LoVo (cell line): Measurements from ENCODE around the gene EP300.
A peak's percentile ranks its signal among the peaks of the same experiment; 100 is the strongest.
"Not testable (repeated sequence)": the region's sequence is repeated elsewhere in the genome, so short reads cannot be mapped to it uniquely, and the experiment has no call there.

Experiments used
- DNase-seq: peaks from one replicate; pipeline ENCODE4 v3.0.0-alpha.2; 2016; ENCODE audit warnings: low spot score

The EP300 gene

DNA sequence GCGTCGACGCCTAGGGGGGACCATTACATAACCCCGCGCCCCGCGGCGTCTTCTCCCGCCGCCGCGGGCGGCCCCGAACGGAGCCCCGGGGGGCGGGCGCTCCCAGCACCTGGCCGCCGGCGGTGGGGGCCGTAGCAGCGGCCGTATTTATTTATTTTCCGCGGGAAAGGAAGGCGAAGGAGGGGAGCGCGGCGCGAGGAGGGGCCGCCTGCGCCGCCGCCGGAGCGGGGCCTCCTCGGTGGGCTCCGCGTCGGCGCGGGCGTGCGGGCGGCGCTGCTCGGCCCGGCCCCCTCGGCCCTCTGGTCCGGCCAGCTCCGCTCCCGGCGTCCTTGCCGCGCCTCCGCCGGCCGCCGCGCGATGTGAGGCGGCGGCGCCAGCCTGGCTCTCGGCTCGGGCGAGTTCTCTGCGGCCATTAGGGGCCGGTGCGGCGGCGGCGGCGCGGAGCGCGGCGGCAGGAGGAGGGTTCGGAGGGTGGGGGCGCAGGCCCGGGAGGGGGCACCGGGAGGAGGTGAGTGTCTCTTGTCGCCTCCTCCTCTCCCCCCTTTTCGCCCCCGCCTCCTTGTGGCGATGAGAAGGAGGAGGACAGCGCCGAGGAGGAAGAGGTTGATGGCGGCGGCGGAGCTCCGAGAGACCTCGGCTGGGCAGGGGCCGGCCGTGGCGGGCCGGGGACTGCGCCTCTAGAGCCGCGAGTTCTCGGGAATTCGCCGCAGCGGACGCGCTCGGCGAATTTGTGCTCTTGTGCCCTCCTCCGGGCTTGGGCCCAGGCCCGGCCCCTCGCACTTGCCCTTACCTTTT is at the start of gene EP300:
Gene EP300, plus strand, starts transcription at position 570 of the 795 bp plus-strand sequence. CDS start 413 bp downstream, outside the sequence.
- peak; percentile 56 for DNase-seq

DNA sequence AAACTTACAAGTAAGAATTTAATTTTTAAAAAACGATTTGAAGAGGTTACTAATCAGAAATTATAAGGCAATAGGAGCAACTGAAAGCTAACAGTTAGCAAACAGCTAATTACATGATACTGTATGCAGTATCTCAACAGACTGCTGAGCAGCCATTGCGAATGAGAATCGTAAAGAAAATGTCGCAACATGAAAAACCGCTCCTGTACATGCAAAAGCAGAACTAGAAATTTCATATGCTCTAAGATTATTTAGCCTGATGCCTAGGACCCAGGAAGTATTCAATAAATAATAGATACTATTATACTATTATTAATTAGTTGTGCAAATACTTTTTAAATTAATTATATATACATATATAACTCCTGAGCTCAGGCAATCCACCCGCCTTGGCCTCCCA is 48.7 kb upstream of the EP300 start:
- DNase-seq = no peak

DNA sequence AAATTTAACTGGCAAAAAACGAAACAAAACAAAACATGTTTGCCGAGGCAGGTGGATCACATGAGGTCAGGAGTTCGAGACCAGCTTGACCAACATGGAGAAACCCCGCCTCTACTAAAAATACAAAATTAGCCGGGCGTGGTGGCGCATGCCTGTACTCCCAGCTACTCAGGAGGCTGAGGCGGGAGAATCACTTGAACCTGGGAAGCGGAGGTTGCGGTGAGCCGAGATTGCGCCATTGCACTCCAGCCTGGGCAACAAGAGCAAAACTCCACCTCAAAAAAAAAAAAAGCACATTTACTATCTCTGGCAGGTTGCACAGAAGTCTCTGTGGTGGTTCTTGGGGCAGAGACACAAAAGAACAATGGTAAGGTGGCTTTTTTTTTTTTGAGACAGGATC is 46.8 kb upstream of the EP300 start:
- not testable (repeated sequence) for DNase-seq

- DNase-seq = no peak
Measured at GRCh38 chr22:41047801-41048211, 44.6 kb upstream of the EP300 start.

DNA sequence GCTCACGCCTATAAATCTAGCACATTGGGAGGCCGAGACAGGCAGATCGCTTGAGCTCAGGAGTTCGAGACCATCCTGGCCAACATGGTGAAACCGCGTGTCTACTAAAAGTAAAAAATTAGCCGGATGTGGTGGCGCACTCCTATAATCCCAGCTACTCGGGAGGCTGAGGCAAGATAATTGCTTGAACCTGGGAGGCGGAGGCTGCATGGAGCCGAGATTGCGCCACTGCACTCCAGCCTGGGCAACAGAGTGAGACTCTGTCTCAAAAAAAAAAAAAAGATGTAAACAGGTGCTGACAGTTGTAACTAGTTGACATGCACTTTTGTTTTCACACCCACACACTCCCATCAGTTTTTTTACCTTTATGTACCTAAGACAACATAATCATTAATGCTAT is 44.0 kb upstream of the EP300 start:
- DNase-seq = not testable (repeated sequence)

- no peak for DNase-seq
Measured at GRCh38 chr22:41048791-41049717, 43.3 kb upstream of the EP300 start.

- not testable (repeated sequence) for DNase-seq
Measured at GRCh38 chr22:41049795-41050194, 42.6 kb upstream of the EP300 start.

GRCh38 chr22:41050883-41051282 is 41.5 kb upstream of the EP300 start:
- DNase-seq = no peak

DNA sequence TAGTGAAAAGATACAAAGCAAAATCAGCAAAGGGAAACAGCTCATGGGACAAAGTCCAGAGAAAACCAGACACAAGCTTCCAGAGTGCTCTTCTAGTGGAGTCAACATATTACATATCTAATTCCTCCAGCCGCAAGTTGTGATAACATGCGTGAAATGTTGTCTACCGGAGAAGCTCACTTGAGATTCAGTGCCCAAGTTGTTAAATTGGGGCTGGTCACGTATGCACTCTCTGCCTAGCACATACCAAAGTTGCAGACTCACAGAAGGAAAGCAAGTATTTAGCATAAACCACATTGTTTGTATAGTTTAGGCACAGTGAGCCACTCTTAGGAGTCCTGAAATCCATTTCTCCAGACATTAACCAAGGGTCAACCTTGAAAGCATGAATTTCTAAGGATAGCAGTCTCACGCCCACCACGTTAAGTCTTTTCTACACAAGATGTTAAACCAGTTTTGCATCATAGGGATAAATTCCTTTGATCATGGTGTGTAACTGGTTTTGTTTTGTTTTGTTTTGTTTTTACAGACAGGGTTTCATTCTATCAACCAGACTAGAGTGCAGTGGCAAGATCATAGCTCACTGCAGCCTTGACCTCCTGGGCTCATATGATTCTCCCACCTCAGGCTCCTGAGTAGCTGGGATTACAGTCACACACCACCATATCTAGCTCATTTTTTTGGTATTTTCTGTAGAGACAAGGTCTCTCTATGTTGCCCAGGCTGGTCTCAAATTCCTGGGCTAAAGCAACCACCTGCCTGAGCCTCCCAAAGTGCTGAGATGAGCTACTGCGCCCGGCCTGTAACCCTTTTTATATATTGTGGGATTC is 39.5 kb upstream of the EP300 start:
- peak; percentile 2 for DNase-seq

DNA sequence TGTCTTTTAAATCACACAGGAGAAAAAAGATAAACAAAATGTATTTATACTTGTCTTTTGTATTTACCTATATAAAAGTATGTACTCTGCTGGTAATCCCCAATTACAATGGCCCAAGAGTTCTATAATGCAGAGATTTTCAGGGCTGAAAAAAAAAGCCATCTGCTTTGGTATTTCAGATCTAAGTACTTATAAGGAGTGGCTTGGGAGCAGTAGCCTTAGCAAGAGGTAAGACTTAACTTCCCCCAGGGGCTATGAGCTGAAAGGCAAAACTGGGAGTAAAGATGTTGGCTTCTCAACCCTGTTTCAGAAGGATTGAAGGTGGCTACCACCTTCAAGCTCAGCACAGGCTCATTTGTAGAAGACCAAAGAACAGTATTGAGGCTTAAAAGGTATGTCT is 35.3 kb upstream of the EP300 start:
- no peak for DNase-seq

DNA sequence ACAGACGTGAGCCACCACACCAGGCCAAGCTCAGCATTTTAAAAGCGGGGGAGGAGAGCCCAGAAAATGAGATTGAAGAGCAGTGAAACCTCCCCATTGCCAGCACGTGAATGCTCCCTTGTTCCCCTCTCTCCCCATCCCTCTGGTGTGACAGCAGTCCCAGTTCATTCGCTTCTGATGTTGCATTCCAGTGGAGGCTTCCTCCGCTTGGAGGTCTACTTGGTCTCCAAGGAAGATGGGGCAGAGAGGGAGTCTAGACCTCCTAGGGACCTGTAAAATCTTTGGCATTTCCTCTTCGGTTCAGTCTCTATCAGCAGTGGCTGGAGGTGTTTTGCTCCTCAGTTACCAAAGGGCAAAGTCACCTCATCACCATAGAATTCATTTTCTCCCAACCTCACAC is 30.2 kb upstream of the EP300 start:
- DNase-seq = no peak

DNA sequence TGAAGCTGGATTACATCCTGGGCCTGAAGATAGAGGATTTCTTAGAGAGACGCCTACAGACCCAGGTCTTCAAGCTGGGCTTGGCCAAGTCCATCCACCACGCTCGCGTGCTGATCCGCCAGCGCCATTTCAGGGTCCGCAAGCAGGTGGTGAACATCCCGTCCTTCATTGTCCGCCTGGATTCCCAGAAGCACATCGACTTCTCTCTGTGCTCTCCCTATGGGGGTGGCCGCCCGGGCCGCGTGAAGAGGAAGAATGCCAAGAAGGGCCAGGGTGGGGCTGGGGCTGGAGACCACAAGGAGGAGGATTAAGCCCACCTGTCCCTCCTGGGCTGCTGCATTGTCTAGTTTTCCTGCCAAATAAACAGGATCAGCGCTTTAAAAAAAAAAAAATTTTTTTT is 28.1 kb upstream of the EP300 start:
- not testable (repeated sequence) for DNase-seq

- not testable (repeated sequence) for DNase-seq
Measured at GRCh38 chr22:41066341-41066740, 26.1 kb upstream of the EP300 start.

GRCh38 chr22:41067968-41068367 is 24.4 kb upstream of the EP300 start:
- DNase-seq = not testable (repeated sequence)

- DNase-seq = no peak
Measured at GRCh38 chr22:41070665-41071331, 21.6 kb upstream of the EP300 start.

- DNase-seq = no peak
Measured at GRCh38 chr22:41074061-41074460, 18.3 kb upstream of the EP300 start.

DNA sequence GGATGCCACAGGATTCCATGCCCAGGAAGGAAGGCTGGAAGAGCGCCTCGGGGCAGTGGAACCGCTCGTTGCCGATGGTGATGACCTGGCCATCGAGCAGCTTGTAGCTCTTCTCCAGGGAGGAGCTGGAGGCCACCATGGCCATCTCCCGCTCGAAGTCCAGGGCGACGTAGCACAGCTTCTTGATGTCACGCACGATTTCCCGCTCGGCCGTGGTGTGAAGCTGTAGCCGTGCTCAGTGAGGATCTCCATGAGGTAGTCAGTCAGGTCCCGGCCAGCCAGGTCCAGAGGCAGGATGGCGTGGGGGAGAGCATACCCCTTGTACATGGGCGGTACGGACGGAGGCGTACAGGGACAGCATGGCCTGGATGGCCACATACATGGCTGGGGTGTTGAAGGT is 17.9 kb upstream of the EP300 start:
- DNase-seq = no peak

DNA sequence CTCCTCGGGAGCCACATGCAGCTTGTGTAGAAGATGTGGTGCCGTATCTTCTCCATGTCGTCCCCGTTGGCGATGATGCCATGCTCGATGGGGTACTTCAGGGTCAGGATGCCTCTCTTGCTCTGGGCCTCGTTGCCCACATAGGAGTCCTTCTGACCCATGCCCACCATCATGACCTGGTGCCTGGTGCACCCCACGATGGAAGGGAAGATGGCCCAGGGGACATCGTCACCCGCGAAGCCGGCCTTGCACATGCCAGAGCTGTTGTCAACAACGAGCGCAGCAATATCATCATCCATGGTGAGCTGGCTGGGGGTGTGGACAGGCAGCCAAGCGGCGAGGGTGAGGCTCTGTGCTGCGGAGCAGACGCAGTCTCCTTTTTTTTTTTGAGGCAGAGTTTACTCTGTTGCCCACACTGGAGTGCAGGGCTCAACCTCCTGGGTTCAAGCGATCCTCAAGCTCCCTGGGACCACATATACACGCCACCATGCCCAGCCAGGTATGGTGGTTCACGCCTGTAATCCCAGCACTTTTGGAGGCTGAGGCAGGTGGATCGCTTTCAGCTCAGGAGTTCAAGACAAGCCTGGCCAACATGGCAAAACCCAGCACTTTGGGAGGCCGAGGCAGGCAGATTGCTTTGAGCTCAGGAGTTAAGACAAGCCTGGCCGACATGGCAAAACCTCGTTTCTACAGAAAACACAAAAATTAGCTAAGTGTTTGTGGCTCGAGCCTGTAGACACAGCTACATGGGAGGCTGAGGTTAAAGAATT is 17.3 kb upstream of the EP300 start:
- no peak for DNase-seq

DNA sequence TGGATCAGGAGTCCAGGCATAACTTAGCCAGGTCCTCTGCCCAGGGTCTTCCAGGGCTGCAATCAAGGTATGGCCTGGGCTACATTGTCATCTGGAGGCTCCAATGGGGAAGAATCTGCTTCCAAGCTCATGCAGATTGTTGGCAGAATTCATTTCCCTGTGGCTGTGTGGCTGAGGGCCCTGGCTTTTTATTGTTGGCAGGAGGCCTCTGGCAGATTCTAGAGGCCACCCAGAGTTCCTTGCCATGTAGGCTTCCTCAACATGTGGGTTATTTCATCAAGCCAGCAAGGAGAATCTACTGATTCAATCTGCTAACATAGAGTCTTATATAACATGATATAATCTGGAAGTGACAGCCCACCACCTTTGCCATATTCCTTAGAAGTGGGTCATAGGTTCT is 16.4 kb upstream of the EP300 start:
- DNase-seq = no peak

DNA sequence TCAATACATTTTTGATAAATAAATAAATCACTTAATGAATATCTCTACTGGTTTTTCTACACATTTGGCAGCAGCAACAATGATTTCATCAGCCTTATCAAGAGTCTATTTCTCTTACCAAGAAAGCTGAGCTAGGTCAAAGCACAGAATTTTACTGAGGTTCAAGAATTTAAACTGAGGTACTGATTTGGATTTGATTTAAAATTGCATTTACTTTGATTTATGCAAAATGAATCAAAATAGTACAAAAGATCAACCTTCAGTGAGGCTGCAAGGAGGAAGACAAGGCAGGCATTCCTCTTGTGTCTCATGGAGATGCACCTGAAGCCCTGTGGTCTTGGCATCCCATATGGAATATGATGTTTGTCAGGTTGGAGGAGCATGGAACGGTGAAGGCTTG is 15.5 kb upstream of the EP300 start:
- DNase-seq = no peak

- no peak for DNase-seq
Measured at GRCh38 chr22:41078931-41079330, 13.5 kb upstream of the EP300 start.
